A549 (cell line): ENCODE results near the gene KCTD15. TPM values are rescaled to one million over a fixed set of nuclear protein-coding genes. Genes with fewer than 3 reads are reported as not detected.

Experiments
- ATAC-seq, 2 experiments: fragments of 200-7000 bp in 1 of 2; fragments of >200 bp in 1 of 2; cut with Nextera tagmentation in 1 of 2; cut with Tn5 transposase in 1 of 2; 3 replicates each; pipeline versions ENCODE4 v1.8.0 to v1.9.1; 2018 to 2020; ENCODE audit warnings: mild to moderate bottlenecking in 1 of 2, moderate library complexity in 1 of 2
- CTCF ChIA-PET: fragments of 300-600 bp; sonication (Branson Sonifier 250); formaldehyde crosslinking; extraction: SDS; loops from one replicate; lab custom pipeline; 2021; ENCODE audit warnings: antibody characterized with exemption, inconsistent platforms; lab: Yijun Ruan, JAX
- POLR2A ChIA-PET: fragments of 350-600 bp; formaldehyde crosslinking; extraction: SDS; loops from one replicate; lab custom pipeline; 2021; ENCODE audit warnings: antibody characterized with exemption, inconsistent platforms; lab: Yijun Ruan, JAX
- DNase-seq, 2 experiments: peaks; one replicate each; pipeline versions ENCODE4 v3.0.0 to v3.0.0-alpha.2; 2011 to 2016; ENCODE audit warnings: low read depth in 1 of 2, low spot score in 1 of 2
- FAIRE-seq: peaks from 2 replicates; lab custom pipeline; 2011; peaks lifted over from hg19 to GRCh38; lab: Jason Lieb, UNC
- H3K27ac ChIP-seq, 2 experiments: fragments of >200 bp; sonication (Bioruptor Twin); formaldehyde crosslinking; 3 replicates each; pipeline ENCODE4 v1.5.1; 2016 to 2017
- H3K4me1 ChIP-seq: fragments of >200 bp; sonication (Bioruptor Twin); formaldehyde crosslinking; 3 replicates; pipeline ENCODE4 v1.6.1; 2016
- H3K4me2 ChIP-seq: fragments of >200 bp; sonication (Bioruptor Twin); formaldehyde crosslinking; 3 replicates; pipeline ENCODE4 v1.6.1; 2016
- H3K4me3 ChIP-seq: fragments of >200 bp; sonication (Bioruptor Twin); formaldehyde crosslinking; 3 replicates; pipeline ENCODE4 v1.5.1; 2016
- H3K9me3 ChIP-seq: fragments of >200 bp; sonication (Bioruptor Twin); formaldehyde crosslinking; 3 replicates; pipeline ENCODE4 v1.6.1; 2016
- CEBPB ChIP-seq, 2 experiments: fragments of >200 bp in 1 of 2; sonication (Bioruptor Twin) in 1 of 2; formaldehyde crosslinking in 1 of 2; IDR thresholded peaks; 2 replicates each; pipeline ENCODE4 v1.6.1; 2012 to 2016
- CHD4 ChIP-seq: fragments of 200-600 bp; sonication (generic); IDR thresholded peaks from 2 replicates; pipeline ENCODE4 v1.6.1; 2016; ENCODE audit warnings: antibody characterized with exemption, mild to moderate bottlenecking, borderline replicate concordance
- EHF ChIP-seq: fragments of 250-450 bp; sonication (Bioruptor Pico); IDR thresholded peaks from 2 replicates; pipeline ENCODE4 v1.5.0; 2020; ENCODE audit warnings: mild to moderate bottlenecking
- FOSB ChIP-seq: fragments of 250-450 bp; sonication (Bioruptor Pico); IDR thresholded peaks from 2 replicates; pipeline ENCODE4 v1.5.0; 2020; ENCODE audit warnings: mild to moderate bottlenecking, moderate library complexity
- HEYL ChIP-seq: fragments of 250-450 bp; sonication (Bioruptor Pico); IDR thresholded peaks from 2 replicates; pipeline ENCODE4 v1.8.0; 2021; ENCODE audit warnings: mild to moderate bottlenecking, moderate library complexity
- HMGXB4 ChIP-seq: fragments of 250-450 bp; sonication (Bioruptor Pico); IDR thresholded peaks from 2 replicates; pipeline ENCODE4 v1.5.0; 2021; ENCODE audit warnings: mild to moderate bottlenecking, moderate library complexity, borderline replicate concordance
- HOXA7 ChIP-seq: fragments of 250-450 bp; sonication (Bioruptor Pico); IDR thresholded peaks from 2 replicates; pipeline ENCODE4 v1.5.0; 2020; ENCODE audit warnings: mild to moderate bottlenecking, moderate library complexity
- NPAS2 ChIP-seq: fragments of 250-450 bp; sonication (Bioruptor Pico); IDR thresholded peaks from 2 replicates; pipeline ENCODE4 v1.8.0; 2022; ENCODE audit warnings: mild to moderate bottlenecking, moderate library complexity, borderline replicate concordance
- RAD21 ChIP-seq, 2 experiments: fragments of >200 bp in 1 of 2; sonication (Bioruptor Twin) in 1 of 2; formaldehyde crosslinking in 1 of 2; IDR thresholded peaks in 1 of 2; conservative IDR thresholded peaks in 1 of 2; 2 replicates in 1 of 2; 3 replicates in 1 of 2; pipeline ENCODE4 v1.6.1; 2012 to 2018; ENCODE audit warnings: inconsistent platforms in 1 of 2
- RARB ChIP-seq: fragments of 250-450 bp; sonication (Bioruptor Pico); IDR thresholded peaks from 2 replicates; pipeline ENCODE4 v1.8.0; 2021; ENCODE audit warnings: mild to moderate bottlenecking, moderate library complexity
- REST ChIP-seq: fragments of 200-600 bp; sonication (generic); IDR thresholded peaks from 2 replicates; pipeline ENCODE4 v1.6.1; 2016; ENCODE audit warnings: antibody characterized with exemption, mild to moderate bottlenecking, moderate library complexity
- RFX5 ChIP-seq: fragments of 450-650 bp; IDR thresholded peaks from 2 replicates; pipeline ENCODE4 v1.7.1; 2014; ENCODE audit warnings: antibody characterized with exemption, mild to moderate bottlenecking, moderate library complexity
- RNF2 ChIP-seq: fragments of 200-600 bp; sonication (generic); IDR thresholded peaks from 2 replicates; pipeline ENCODE4 v1.6.1; 2016; ENCODE audit warnings: low read depth, mild to moderate bottlenecking, antibody characterized with exemption, moderate library complexity, borderline replicate concordance
- SMC3 ChIP-seq: fragments of >200 bp; sonication (Bioruptor Twin); formaldehyde crosslinking; IDR thresholded peaks from 3 replicates; pipeline ENCODE4 v1.6.1; 2018; ENCODE audit warnings: inconsistent platforms
- TP53 ChIP-seq: fragments of 250-450 bp; sonication (Bioruptor Pico); IDR thresholded peaks from 2 replicates; pipeline ENCODE4 v1.5.0; 2021; ENCODE audit warnings: mild to moderate bottlenecking, moderate library complexity
- ZFP36 ChIP-seq: fragments of 450-650 bp; IDR thresholded peaks from 2 replicates; pipeline ENCODE4 v1.6.1; 2014; ENCODE audit warnings: borderline replicate concordance; ENCODE audit not compliant: partially characterized antibody
- ZNF302 ChIP-seq: fragments of 250-450 bp; sonication (Bioruptor Pico); IDR thresholded peaks from 2 replicates; pipeline ENCODE4 v1.9.0; 2021; ENCODE audit warnings: inconsistent platforms, mild to moderate bottlenecking, moderate library complexity
- WGBS: methylation state at CpG from one replicate; pipeline ENCODE4 v1.1.6; 2017; ENCODE audit errors: missing lambda C conversion rate; 5-methylcytosine and 5-hydroxymethylcytosine counted together
- polyA plus RNA-seq, 4 experiments: library from polyadenylated mRNA; depleted of rRNA in 3 of 4; stranded (reverse); fragments of >200 nt; fragmentation: RNase III in 1 of 4; extraction: RNeasy Plus Mini Kit Qiagen cat#74134 plus additional on column Dnase treatment in 1 of 4; gene quantifications; 2 replicates in 3 of 4; 3 replicates in 1 of 4; pipeline ENCODE4 v1.2.3, GENCODE V29; 2011 to 2017
- TF ChIP-seq, protein P1 (sequence below): fragments of >200 bp; sonication (Bioruptor Twin); formaldehyde crosslinking; IDR thresholded peaks from 2 replicates; pipeline ENCODE4 v1.6.1; 2016
- TF ChIP-seq, protein P2 (sequence below): IDR thresholded peaks from 2 replicates; pipeline ENCODE4 v1.6.1; 2012

The KCTD15 gene
- polyA plus RNA-seq, 2 of the 4 experiments (the other 2 are of a cell fraction) = 54.0 to 56.5 TPM

- Histone ChIP-seq H3K9me3 (no peaks in the 10 kb centered on the region), H3K4me2 (no peak overlapping the region), H3K27ac (no peak overlapping the region), H3K4me3 (no peak overlapping the region), H3K4me1 (no peaks in the 10 kb centered on the region)
- WGBS = 23% methylated on average over 4 of the region's 4 CpGs
- ATAC-seq (no peak), FAIRE-seq (no peak), DNase-seq (no peak)
- CTCF ChIA-PET = interaction anchor here (0.8 to 3.5 kb wide), 9 partner anchors 8 to 434 kb away, joined by 3 to 14 read pairs (median 4); partner anchors contain the start of gene KCTD15
- POLR2A ChIA-PET = no interaction called here
- TF ChIP-seq REST (no peak), RAD21 (conservative IDR thresholded peaks at IDR 0.05 in 1 of 2, IDR thresholded peaks at IDR 0.05 in 1 of 2) (no peak)
These were observed 44.1 kb downstream of the KCTD15 start for GRCh38 chr19:33840783-33841182.

DNA sequence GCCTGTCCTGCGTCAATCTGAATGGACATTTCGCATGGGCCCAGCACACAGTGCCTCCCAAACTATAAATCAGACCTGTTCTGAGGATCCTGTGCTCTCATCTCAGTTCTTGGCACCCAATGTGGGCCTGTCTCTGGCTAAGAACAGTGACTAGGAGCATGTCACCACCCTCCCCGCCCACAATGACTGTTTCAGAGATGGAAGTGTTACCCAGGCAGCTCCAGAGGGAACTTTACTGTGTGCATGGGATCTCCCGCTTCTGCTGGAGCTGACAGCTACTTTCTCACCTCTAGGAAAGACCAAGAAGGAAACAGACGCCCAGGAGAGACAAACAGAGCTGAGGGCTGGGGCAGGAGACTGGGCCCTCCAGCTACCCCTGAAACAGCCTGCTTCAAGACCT lies 45.0 kb downstream of the KCTD15 start:
- ChIA-PET CTCF (interaction anchor here (0.8 to 3.5 kb wide), 10 partner anchors 7 to 435 kb away, joined by 3 to 10 read pairs (median 4); partner anchors contain the start of gene KCTD15), POLR2A (no interaction called here)
- DNase-seq (no peak), ATAC-seq (peak in 1 of 2 experiments; percentile 25; a peak in 3 of 6 replicates), FAIRE-seq (no peak)
- 49% methylated on average over 5 of the region's 5 CpGs for WGBS
- TF ChIP-seq RNF2 (no peak), NPAS2 (CRISPR knock-in tag) (no peak), ZFP36 (no peak), SMC3 (no peak), RFX5 (no peak), HMGXB4 (CRISPR knock-in tag) (no peak), RARB (no peak), EHF (CRISPR knock-in tag) (no peak), CHD4 (no peak), ZNF302 (CRISPR knock-in tag) (no peak), FOSB (CRISPR knock-in tag) (no peak), HEYL (CRISPR knock-in tag) (no peak), HOXA7 (CRISPR knock-in tag) (no peak), CEBPB (IDR thresholded peaks at IDR 0.05) (no peak), RAD21 (conservative IDR thresholded peaks at IDR 0.05 in 1 of 2, IDR thresholded peaks at IDR 0.05 in 1 of 2) (no peak), TP53 (CRISPR knock-in tag) (no peak)
- TF ChIP-seq, protein P1, sequence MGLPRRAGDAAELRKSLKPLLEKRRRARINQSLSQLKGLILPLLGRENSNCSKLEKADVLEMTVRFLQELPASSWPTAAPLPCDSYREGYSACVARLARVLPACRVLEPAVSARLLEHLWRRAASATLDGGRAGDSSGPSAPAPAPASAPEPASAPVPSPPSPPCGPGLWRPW = no peak
- TF ChIP-seq, protein P2, sequence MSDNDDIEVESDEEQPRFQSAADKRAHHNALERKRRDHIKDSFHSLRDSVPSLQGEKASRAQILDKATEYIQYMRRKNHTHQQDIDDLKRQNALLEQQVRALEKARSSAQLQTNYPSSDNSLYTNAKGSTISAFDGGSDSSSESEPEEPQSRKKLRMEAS = no peak
- Histone ChIP-seq H3K4me3 (no peak overlapping the region), H3K4me1 (no peaks in the 10 kb centered on the region), H3K27ac (no peak overlapping the region), H3K9me3 (no peaks in the 10 kb centered on the region), H3K4me2 (no peak overlapping the region)
